Neutrophil (primary cell): ENCODE data around the gene ZMYND8.
"Not testable (repeated sequence)": the region's sequence is repeated elsewhere in the genome, so short reads cannot be mapped to it uniquely, and the experiment has no call there.

Source experiments
- H3K27ac ChIP-seq: fragments of 200-600 bp; sonication (generic); 2 replicates; pipeline ENCODE4 v1.5.1; 2016; ENCODE audit warnings: mild to moderate bottlenecking, moderate library complexity
- H3K27me3 ChIP-seq: fragments of 200-600 bp; sonication (generic); 2 replicates; pipeline ENCODE4 v1.6.0; 2016; ENCODE audit warnings: mild to moderate bottlenecking
- H3K36me3 ChIP-seq: fragments of 200-600 bp; sonication (generic); 2 replicates; pipeline ENCODE4 v1.5.1; 2017
- H3K4me1 ChIP-seq, 2 experiments: fragments of 200-600 bp in 1 of 2; sonication (generic) in 1 of 2; 1 replicate in 1 of 2; 2 replicates in 1 of 2; pipeline versions ENCODE4 v1.5.1 to v1.6.1; 2013 to 2016; ENCODE audit warnings: low read depth in 1 of 2, low read length in 1 of 2, mild to moderate bottlenecking in 1 of 2, moderate library complexity in 1 of 2; ENCODE audit not compliant: control insufficient read depth in 1 of 2, insufficient read depth in 1 of 2
- H3K4me3 ChIP-seq, 2 experiments: fragments of 200-600 bp in 1 of 2; sonication (generic) in 1 of 2; 1 replicate in 1 of 2; 2 replicates in 1 of 2; pipeline ENCODE4 v1.5.1; 2013 to 2016; ENCODE audit warnings: low read depth in 1 of 2, low read length in 1 of 2, mild to moderate bottlenecking in 1 of 2, moderate library complexity in 1 of 2
- H3K9me3 ChIP-seq: fragments of 200-600 bp; sonication (generic); 2 replicates; pipeline ENCODE4 v1.5.1; 2016
- TF ChIP-seq, protein P1 (sequence below): fragments of 200-600 bp; sonication (generic); IDR thresholded peaks from 2 replicates; pipeline ENCODE4 v1.5.1; 2016; ENCODE audit warnings: antibody characterized with exemption

ZMYND8 gene

DNA sequence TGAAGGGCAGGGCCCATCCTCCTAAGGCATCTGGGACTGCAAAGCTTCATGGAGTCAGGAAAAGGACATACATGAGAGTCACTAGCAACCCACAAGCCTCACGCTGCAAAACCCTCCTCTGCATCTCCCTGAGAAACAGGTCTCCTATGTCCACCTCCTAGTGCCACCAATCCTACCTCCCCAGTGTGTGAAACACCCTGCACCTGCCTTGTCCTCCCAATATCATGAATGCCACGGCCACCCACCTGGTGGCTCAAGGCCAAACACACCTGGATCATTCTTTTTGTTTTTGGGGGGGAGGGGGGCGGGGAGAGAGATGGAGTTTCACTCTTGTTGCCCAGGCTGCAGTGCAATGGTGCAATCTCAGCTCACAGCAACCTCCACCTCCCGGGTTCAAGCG lies 90.5 kb downstream of the ZMYND8 start:
- Histone ChIP-seq H3K36me3 (peaks cover 69% of the 10 kb centered on the region), H3K27me3 (no peaks in the 10 kb centered on the region), H3K27ac (no peak overlapping the region), H3K4me3 (no peak overlapping the region), H3K9me3 (no peaks in the 10 kb centered on the region), H3K4me1 (no peaks in the 10 kb centered on the region)
- TF ChIP-seq, protein P1, sequence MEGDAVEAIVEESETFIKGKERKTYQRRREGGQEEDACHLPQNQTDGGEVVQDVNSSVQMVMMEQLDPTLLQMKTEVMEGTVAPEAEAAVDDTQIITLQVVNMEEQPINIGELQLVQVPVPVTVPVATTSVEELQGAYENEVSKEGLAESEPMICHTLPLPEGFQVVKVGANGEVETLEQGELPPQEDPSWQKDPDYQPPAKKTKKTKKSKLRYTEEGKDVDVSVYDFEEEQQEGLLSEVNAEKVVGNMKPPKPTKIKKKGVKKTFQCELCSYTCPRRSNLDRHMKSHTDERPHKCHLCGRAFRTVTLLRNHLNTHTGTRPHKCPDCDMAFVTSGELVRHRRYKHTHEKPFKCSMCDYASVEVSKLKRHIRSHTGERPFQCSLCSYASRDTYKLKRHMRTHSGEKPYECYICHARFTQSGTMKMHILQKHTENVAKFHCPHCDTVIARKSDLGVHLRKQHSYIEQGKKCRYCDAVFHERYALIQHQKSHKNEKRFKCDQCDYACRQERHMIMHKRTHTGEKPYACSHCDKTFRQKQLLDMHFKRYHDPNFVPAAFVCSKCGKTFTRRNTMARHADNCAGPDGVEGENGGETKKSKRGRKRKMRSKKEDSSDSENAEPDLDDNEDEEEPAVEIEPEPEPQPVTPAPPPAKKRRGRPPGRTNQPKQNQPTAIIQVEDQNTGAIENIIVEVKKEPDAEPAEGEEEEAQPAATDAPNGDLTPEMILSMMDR, result no peak

DNA sequence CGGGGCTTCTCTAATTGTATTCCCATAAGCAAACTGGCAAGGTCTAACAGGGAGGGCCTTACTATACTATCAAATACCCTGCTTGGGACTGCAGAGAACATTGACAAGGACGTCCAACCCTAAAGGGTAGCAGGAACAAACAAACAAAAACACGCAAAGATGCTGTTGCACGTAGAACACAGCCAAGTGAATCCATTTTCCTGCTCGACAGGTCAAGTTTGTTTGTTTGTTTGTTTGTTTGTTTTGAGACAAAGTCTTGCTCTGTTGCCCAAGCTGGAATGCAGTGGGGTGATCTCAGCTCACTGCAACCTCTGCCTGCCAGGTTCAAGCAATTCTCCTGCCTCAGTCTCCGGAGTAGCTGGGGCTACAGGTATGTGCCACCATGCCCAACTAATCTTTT lies 91.3 kb downstream of the ZMYND8 start:
- Histone ChIP-seq H3K36me3 (peaks cover 76% of the 10 kb centered on the region), H3K9me3 (no peaks in the 10 kb centered on the region), H3K4me1 (no peaks in the 10 kb centered on the region), H3K27ac (no peak overlapping the region), H3K4me3 (no peak overlapping the region), H3K27me3 (no peaks in the 10 kb centered on the region)
- TF ChIP-seq, protein P1, result no peak

- not testable (repeated sequence) for H3K4me3 ChIP-seq, H3K27me3 ChIP-seq, H3K27ac ChIP-seq, H3K9me3 ChIP-seq, H3K4me1 ChIP-seq
- H3K36me3 ChIP-seq, result peaks cover 79% of the 10 kb centered on the region
Observed at GRCh38 chr20:47264137-47264769, 92.2 kb downstream of the ZMYND8 start.

GRCh38 chr20:47263465-47264084 lies 92.9 kb downstream of the ZMYND8 start:
- Histone ChIP-seq H3K4me1 (no peaks in the 10 kb centered on the region), H3K27ac (no peak overlapping the region), H3K4me3 (no peak overlapping the region), H3K27me3 (no peaks in the 10 kb centered on the region), H3K36me3 (peaks cover 83% of the 10 kb centered on the region), H3K9me3 (no peaks in the 10 kb centered on the region)
- TF ChIP-seq, protein P1, result no peak

GRCh38 chr20:47263080-47263464 lies 93.4 kb downstream of the ZMYND8 start:
- TF ChIP-seq, protein P1, result no peak
- Histone ChIP-seq H3K4me1 (no peaks in the 10 kb centered on the region), H3K27me3 (no peaks in the 10 kb centered on the region), H3K27ac (no peak overlapping the region), H3K36me3 (peaks cover 88% of the 10 kb centered on the region), H3K4me3 (no peak overlapping the region), H3K9me3 (no peaks in the 10 kb centered on the region)

DNA sequence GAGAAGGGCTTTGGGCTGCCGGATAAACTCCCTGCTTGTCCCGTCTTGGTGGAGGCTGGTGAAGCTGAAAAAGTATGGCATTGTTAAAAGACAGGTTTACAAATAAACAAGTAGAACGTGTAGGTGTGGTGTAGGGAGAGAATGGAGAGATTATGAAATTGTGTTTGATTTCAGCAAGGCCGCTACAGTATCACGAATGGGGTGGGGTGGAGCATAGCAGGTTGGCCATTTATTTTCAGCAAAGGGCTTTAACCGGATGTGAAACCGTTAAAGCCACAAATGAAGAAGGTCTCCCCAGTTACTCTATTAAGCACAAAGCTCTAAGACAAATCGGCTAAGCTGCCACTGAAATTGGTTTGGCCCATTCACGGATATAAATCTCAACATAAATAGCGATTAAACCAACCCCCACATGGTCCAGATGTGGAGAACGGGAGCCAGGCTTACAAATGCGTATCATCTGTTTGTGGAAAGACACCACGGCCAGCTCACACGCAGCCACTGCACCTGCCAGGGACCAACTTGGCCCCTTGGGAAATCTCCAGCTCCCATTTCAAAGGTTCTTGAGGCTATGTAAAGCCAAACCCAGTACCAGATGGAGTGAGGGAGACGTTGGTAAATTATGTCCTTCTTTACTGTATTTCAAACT lies 94.0 kb downstream of the ZMYND8 start:
- H3K36me3 ChIP-seq, result peaks cover 88% of the 10 kb centered on the region
- no peaks in the 10 kb centered on the region for H3K4me1 ChIP-seq
- TF ChIP-seq, protein P1, result no peak
- H3K4me3 ChIP-seq, result no peak overlapping the region
- H3K9me3 ChIP-seq, result no peaks in the 10 kb centered on the region
- no peaks in the 10 kb centered on the region for H3K27me3 ChIP-seq
- H3K27ac ChIP-seq, result no peak overlapping the region
